AG09319 (cell line): ENCODE results near the gene KIZ.

Experiments used
- DNase-seq: peaks from one replicate; pipeline ENCODE4 v3.0.0-alpha.2; 2010; ENCODE audit warnings: low read depth; ENCODE audit errors: extremely low read depth
- TF ChIP-seq, protein P1 (sequence below): IDR thresholded peaks from 2 replicates; pipeline ENCODE4 v1.5.1; 2011; ENCODE audit warnings: low read depth, mild to moderate bottlenecking, inconsistent platforms, low read length, moderate library complexity

Gene KIZ

DNA sequence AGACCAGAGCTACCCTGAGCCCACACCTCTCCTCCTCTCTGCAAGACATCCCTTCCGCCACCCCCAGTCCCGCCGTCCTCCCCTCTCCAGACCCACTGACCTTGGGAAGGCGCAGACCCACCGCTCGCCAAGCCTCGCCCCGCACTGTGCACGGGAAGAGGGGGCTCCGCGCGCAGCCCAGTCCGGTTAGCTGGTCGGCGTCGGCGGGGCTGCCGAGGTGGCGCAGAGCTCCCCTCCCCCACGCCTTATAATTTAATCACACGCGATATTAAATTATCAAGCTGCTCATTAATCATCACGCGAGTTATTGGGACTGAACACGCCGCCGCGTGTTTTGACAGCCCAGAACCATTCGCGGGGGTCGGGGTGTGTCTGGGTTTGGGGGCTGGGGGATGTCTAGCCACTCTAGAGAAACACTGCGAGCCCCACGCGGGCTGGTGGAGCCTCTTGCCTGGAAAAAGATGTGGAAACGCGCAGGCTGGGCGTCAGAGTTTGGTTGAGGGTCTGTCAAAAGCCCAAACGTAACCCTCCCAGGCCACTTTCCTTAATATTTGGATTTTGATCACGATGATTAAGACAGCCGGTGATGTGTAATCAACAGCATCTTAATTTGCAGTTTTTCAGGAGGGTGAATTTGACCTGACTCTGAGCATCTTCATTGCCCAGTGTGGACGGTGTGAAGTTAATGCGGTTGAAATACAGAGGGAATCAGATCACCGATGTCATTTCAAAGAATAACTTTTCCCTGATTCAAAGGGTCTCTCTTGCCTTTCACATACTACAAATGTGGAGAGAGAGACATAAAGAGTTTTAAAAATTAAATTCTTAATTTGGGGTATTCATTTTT, 19.5 kb upstream of the KIZ start, which contains the start of gene LINC00237:
Gene LINC00237, minus strand, starts transcription at position 188 of the 847 bp plus-strand sequence.
- no peak for DNase-seq
- TF ChIP-seq, protein P1, sequence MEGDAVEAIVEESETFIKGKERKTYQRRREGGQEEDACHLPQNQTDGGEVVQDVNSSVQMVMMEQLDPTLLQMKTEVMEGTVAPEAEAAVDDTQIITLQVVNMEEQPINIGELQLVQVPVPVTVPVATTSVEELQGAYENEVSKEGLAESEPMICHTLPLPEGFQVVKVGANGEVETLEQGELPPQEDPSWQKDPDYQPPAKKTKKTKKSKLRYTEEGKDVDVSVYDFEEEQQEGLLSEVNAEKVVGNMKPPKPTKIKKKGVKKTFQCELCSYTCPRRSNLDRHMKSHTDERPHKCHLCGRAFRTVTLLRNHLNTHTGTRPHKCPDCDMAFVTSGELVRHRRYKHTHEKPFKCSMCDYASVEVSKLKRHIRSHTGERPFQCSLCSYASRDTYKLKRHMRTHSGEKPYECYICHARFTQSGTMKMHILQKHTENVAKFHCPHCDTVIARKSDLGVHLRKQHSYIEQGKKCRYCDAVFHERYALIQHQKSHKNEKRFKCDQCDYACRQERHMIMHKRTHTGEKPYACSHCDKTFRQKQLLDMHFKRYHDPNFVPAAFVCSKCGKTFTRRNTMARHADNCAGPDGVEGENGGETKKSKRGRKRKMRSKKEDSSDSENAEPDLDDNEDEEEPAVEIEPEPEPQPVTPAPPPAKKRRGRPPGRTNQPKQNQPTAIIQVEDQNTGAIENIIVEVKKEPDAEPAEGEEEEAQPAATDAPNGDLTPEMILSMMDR: no peak

DNA sequence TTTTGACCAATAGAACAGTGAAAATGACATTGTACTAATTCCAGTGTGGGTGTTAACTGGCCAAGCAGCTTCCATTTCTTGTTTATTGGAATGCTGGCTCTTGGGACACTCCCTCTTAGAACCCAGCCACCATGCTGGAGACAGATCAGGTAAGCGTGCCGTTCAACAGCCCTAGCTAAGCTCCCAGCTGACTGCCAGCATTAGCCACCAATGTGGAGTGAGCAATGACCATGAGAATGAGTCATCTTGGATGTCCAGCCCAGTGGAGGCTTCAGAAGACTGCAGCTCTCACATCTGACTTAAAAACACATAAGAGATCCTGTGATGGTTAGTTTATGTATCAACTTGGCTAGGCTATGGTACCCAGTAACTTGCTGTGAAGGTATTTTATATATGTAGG, 16.7 kb upstream of the KIZ start:
- TF ChIP-seq, protein P1: no peak

DNA sequence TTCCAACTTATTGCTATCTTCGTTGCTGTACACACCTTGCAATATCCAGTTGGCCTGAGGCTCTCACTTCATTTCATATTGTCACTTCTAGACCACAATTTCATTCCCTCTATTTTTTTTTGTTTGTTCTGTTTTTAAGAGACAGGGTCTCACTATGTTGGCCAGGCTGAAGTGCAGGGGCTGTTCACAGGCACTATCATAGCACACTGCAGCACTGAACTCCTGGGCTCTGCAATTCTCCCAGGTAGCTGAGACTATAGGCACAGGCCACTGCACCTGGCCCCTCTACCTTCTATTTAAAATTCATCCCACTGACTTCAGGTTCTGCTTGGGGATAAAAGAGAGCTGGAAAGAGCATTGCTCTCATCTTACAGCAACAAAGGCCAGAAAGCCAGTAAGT, 15.1 kb upstream of the KIZ start:
- no peak for DNase-seq
- TF ChIP-seq, protein P1: no peak

More for the DNA sequence above, 16.7 kb upstream of the KIZ start:
- DNase-seq: no peak

GRCh38 chr20:21111416-21111815, 14.5 kb upstream of the KIZ start:
- DNase-seq: no peak
- TF ChIP-seq, protein P1: no peak

DNA sequence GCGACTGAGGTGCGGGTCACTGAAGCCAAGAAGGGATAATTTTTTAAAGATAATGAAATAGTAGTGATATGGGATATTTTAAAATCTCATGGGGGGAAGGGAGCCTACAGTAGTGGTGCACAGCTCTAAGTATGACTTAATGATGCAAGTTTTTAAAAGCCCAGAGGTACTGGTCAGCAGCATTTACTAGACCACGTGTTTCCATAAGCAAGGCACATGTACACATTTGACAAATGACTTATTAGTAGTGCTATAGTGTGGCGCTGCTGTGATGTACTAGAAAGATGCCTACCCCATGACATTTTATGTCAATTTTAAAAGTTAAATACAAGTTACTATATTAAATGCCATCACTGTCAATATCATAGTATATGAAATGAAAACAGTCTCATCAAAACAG, 12.2 kb upstream of the KIZ start:
- TF ChIP-seq, protein P1: no peak
- no peak for DNase-seq

- TF ChIP-seq, protein P1: no peak
- DNase-seq: no peak
Measured at GRCh38 chr20:21114584-21114983, 11.3 kb upstream of the KIZ start.

- DNase-seq: no peak
- TF ChIP-seq, protein P1: no peak
Measured at GRCh38 chr20:21117521-21117920, 8.4 kb upstream of the KIZ start.
